NCI-H1930 (cell line): ENCODE data around the gene RAP1A.
"Not testable (repeated sequence)": the region's sequence is repeated elsewhere in the genome, so short reads cannot be mapped to it uniquely, and the experiment has no call there.

ENCODE experiments used
- DNase-seq, 2 experiments: peaks; one replicate each; lab custom pipeline; 2025; lab: John Stamatoyannopoulos, UW

The RAP1A gene

GRCh38 chr1:111597426-111597825 is 22.2 kb upstream of the RAP1A start:
- no peak for DNase-seq

- no peak for DNase-seq
Measured at GRCh38 chr1:111598544-111598943, 21.0 kb upstream of the RAP1A start.

GRCh38 chr1:111599781-111600693 is 19.6 kb upstream of the RAP1A start:
- no peak for DNase-seq

- no peak for DNase-seq
Measured at GRCh38 chr1:111600886-111601386, 18.7 kb upstream of the RAP1A start.

GRCh38 chr1:111602302-111602701 is 17.3 kb upstream of the RAP1A start:
- DNase-seq, result no peak

- DNase-seq, result no peak
Measured at GRCh38 chr1:111602974-111603373, 16.6 kb upstream of the RAP1A start.

GRCh38 chr1:111603979-111604378 is 15.6 kb upstream of the RAP1A start:
- no peak for DNase-seq

- DNase-seq, result no peak
Measured at GRCh38 chr1:111604931-111605330, 14.7 kb upstream of the RAP1A start.

GRCh38 chr1:111605576-111605975 is 14.0 kb upstream of the RAP1A start:
- DNase-seq, result no peak

GRCh38 chr1:111606457-111607215 is 13.0 kb upstream of the RAP1A start:
- DNase-seq, result not testable (repeated sequence)

- not testable (repeated sequence) for DNase-seq
Measured at GRCh38 chr1:111608528-111608927, 11.1 kb upstream of the RAP1A start.

- DNase-seq, result no peak
Measured at GRCh38 chr1:111611986-111612385, 7.6 kb upstream of the RAP1A start.

- no peak for DNase-seq
Measured at GRCh38 chr1:111615870-111616715, 3.5 kb upstream of the RAP1A start.

GRCh38 chr1:111618081-111618480 is 1.5 kb upstream of the RAP1A start:
- DNase-seq, result no peak

GRCh38 chr1:111618961-111619634 is 491 bp upstream of the RAP1A start:
- DNase-seq, result no peak

GRCh38 chr1:111620441-111620971 is 917 bp downstream of the RAP1A start:
- DNase-seq, result no peak

GRCh38 chr1:111621050-111621449 is 1.5 kb downstream of the RAP1A start:
- no peak for DNase-seq

GRCh38 chr1:111622166-111622565 is 2.6 kb downstream of the RAP1A start:
- DNase-seq, result no peak

- DNase-seq, result no peak
Measured at GRCh38 chr1:111624382-111624781, 4.8 kb downstream of the RAP1A start.

GRCh38 chr1:111625276-111625675 is 5.7 kb downstream of the RAP1A start:
- DNase-seq, result no peak

GRCh38 chr1:111628153-111628552 is 8.6 kb downstream of the RAP1A start:
- no peak for DNase-seq
